Thymus (tissue), 14 donors: Measurements from ENCODE around the gene SLC25A41. TPM values are rescaled to one million over a fixed set of nuclear protein-coding genes. Genes with fewer than 3 reads are reported as not detected.

ENCODE experiments used
- DNase-seq, 9 donors: peaks; one replicate each; pipeline ENCODE4 v3.0.0-alpha.2; 2013; ENCODE audit warnings: low spot score in 9 of 9, low read depth in 6 of 9, missing footprints in 1 of 9
- H3K27ac ChIP-seq, 2 donors: one replicate each; pipeline ENCODE4 v1.5.1; 2013; ENCODE audit warnings: control low read depth in 1 of 2, low read depth in 1 of 2, low read length in 1 of 2, mild to moderate bottlenecking in 1 of 2, moderate library complexity in 1 of 2
- H3K27me3 ChIP-seq, 2 donors: one replicate each; pipeline ENCODE4 v1.5.1; 2013; ENCODE audit warnings: low read length in 1 of 2; ENCODE audit not compliant: control insufficient read depth in 2 of 2, insufficient read depth in 1 of 2
- H3K36me3 ChIP-seq, 2 donors: one replicate each; pipeline ENCODE4 v1.5.1; 2013; ENCODE audit warnings: low read length in 1 of 2, mild to moderate bottlenecking in 1 of 2, moderate library complexity in 1 of 2; ENCODE audit not compliant: control insufficient read depth in 2 of 2, insufficient read depth in 2 of 2
- H3K4me1 ChIP-seq, 2 donors: one replicate each; pipeline ENCODE4 v1.5.1; 2013; ENCODE audit warnings: low read length in 2 of 2; ENCODE audit not compliant: control insufficient read depth in 2 of 2, insufficient read depth in 2 of 2
- H3K4me3 ChIP-seq, 2 donors: one replicate each; pipeline ENCODE4 v1.5.1; 2013; ENCODE audit warnings: low read length in 2 of 2, control low read depth in 1 of 2, mild to moderate bottlenecking in 1 of 2
- H3K9me3 ChIP-seq, 2 donors: one replicate each; pipeline ENCODE4 v1.5.1; 2013; ENCODE audit warnings: low read length in 1 of 2, mild to moderate bottlenecking in 1 of 2; ENCODE audit not compliant: control insufficient read depth in 2 of 2, insufficient read depth in 1 of 2
- WGBS: extraction: QIAGEN DNeasy Blood & Tissue Kit; methylation state at CpG from one replicate; pipeline ENCODE4 v1.1.7; 2013; 5-methylcytosine and 5-hydroxymethylcytosine counted together
- long read RNA-seq, 10 donors: transcript quantifications; one replicate each; lab custom pipeline, GENCODE V29; 2026
- polyA plus RNA-seq: library from polyadenylated mRNA; stranded (reverse); fragments of 200-250 nt; gene quantifications from one replicate; pipeline ENCODE4 v1.2.3, GENCODE V29; 2013
- total RNA-seq: library from RNA; stranded (reverse); fragments of 120-200 nt; gene quantifications from one replicate; pipeline ENCODE4 v1.2.4, GENCODE V29; 2013
- donor health status: healthy.

SLC25A41 gene
- total RNA-seq (0.05 TPM), polyA plus RNA-seq (0.27 TPM)
- long read RNA-seq, donor 1, result 0 reads
- long read RNA-seq, donor 2, result 0 reads
- long read RNA-seq, donor 3, result 0 reads
- long read RNA-seq, donor 4, result 0 reads
- long read RNA-seq, donor 5, result 0 reads
- long read RNA-seq, donor 6, result 0 reads
- long read RNA-seq, donor 7, result 0 reads
- long read RNA-seq, donor 8, result 0 reads
- long read RNA-seq, donor 9, result 0 reads
- long read RNA-seq, donor 10, result 0 reads

DNA sequence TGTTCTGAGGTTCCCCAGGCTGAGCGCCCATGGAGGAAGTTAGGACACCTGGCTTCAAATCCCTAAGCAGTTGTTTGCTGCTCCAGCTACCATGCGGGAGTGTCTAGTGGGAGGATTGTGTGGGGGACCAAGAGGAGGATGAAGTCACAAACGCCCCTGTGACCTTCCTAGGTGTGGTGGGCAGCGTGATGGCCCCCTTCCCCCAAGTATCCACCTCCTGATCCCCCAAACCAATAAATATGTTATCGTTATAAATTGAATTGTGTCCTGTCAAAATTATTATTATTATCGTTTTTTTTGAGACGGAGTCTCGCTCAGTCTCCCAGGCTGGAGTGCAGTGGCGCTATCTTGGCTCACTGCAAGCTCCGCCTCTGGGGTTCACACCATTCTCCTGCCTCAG, at the start of gene SLC25A41:
Gene SLC25A41 (minus strand): TSS at position 101 of the 400 bp plus-strand sequence. CDS start 70 bp downstream, at position 31.
- no peak for DNase-seq
- 95% methylated on average over 10 of the region's 10 CpGs for WGBS
- Histone ChIP-seq H3K36me3 (no peaks in the 10 kb centered on the region), H3K27me3 (peaks cover 0 to 15% of the 10 kb centered on the region in 2 donors), H3K9me3 (peaks cover 0 to 6% of the 10 kb centered on the region in 2 donors), H3K4me3 (no peak within 1 kb of the TSS), H3K4me1 (no peaks in the 10 kb centered on the region), H3K27ac (no peak within 1 kb of the TSS)

DNA sequence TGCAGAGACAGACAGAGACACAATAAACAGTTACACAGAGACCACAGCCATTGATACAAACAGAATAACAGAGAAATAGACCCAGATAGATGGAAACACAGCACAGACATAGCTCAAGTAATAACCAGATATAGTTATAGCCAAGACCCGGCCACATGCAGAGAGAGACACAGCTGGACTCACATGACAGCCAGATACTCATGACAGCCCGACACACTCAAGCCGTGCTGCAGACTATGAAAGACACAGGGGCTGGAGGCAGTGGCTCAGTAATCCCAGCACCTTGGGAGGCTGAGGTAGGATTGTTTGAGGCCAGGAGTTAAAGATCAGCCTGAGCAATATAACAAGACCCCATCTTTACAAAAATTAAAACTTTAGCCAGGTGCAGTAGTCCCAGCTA, 49.7 kb upstream of the SLC25A41 start:
- DNase-seq, result no peak
- Histone ChIP-seq H3K9me3 (no peaks in the 10 kb centered on the region), H3K4me3 (no peak overlapping the region), H3K27me3 (no peaks in the 10 kb centered on the region), H3K36me3 (peaks cover 0 to 9% of the 10 kb centered on the region in 2 donors), H3K4me1 (peaks cover 3 to 39% of the 10 kb centered on the region in 2 donors), H3K27ac (no peak overlapping the region)
- WGBS, result 94% methylated on average over 3 of the region's 3 CpGs

DNA sequence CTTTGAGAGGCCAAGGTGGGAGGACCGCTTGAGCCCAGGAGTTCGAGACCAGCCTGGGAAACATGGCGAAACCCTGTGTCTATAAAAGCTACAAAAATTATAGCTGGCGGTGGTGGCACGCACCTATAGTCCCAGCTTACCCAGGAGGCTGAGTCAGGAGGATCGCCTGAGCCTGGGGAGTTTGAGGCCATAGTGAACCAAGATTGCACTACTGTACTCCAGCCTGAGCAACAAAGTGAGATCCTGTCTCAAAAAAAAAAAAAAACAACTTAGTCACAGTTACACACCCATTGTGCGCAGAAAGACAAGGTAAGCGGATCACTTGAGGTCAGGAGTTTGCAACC, 48.8 kb upstream of the SLC25A41 start:
- peaks cover 0 to 14% of the 10 kb centered on the region in 2 donors for H3K36me3 ChIP-seq
- no peaks in the 10 kb centered on the region for H3K27me3 ChIP-seq
- DNase-seq, result no peak
- peaks cover 3 to 39% of the 10 kb centered on the region in 2 donors for H3K4me1 ChIP-seq
- peak overlapping the region; percentile 69 to 74 for H3K27ac ChIP-seq
- 98% methylated on average over 8 of the region's 8 CpGs for WGBS
- no peak overlapping the region for H3K4me3 ChIP-seq
- H3K9me3 ChIP-seq, result no peaks in the 10 kb centered on the region

DNA sequence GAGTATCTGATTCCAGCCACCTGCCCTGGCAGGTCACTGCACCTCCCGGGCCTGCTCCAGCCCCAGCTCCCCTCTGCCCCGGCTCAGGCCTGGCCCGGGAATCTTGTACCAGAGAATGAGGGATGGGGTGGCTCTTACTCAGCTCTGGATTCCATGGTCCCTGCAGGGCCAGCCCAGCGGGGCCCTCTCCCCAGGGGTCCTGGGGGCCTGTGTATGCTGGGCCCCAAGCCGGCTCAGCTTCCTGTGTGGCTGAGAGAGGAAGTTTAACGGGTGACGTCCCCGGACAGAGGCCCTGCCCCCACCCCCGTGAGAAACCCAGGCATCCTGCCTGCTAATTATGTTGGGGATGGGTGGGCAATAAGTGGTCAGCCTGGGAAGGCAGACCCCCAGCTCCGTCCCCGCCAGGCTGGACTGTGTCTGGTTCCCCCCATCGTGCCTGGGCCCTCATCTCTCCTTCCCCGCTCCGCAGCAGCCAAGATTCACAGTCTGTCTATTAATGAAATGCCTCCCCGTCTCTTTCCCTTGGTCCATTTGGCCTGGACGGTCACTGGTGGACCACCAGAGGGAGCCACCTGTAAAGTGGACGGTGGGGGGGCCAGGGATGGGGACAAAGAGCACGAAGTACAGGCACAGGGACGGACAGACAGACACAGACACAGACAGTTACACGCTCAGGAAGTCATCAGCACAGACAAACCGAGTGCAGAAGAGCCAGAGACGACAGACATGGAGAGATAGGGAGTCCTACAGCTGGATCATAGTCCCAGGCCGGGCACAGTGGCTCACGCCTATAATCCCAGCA, 48.2 kb upstream of the SLC25A41 start, which contains the start of gene DENND1C:
Gene DENND1C (minus strand): TSS at position 247 of the 802 bp plus-strand sequence. CDS start 92 bp downstream, at position 155.
- H3K27me3 ChIP-seq, result no peaks in the 10 kb centered on the region
- H3K27ac ChIP-seq, result peak within 1 kb of the TSS; percentile 69 to 75
- peaks cover 6 to 18% of the 10 kb centered on the region in 2 donors for H3K36me3 ChIP-seq
- H3K9me3 ChIP-seq, result peaks cover 0 to 2% of the 10 kb centered on the region in 2 donors
- H3K4me1 ChIP-seq, result peaks cover 3 to 39% of the 10 kb centered on the region in 2 donors
- DNase-seq, result peak in 7 of 9 donors; percentile 43 to 85 (median 61)
- 22% methylated on average over 24 of the region's 24 CpGs for WGBS
- peak within 1 kb of the TSS; percentile 60 to 69 for H3K4me3 ChIP-seq

DNA sequence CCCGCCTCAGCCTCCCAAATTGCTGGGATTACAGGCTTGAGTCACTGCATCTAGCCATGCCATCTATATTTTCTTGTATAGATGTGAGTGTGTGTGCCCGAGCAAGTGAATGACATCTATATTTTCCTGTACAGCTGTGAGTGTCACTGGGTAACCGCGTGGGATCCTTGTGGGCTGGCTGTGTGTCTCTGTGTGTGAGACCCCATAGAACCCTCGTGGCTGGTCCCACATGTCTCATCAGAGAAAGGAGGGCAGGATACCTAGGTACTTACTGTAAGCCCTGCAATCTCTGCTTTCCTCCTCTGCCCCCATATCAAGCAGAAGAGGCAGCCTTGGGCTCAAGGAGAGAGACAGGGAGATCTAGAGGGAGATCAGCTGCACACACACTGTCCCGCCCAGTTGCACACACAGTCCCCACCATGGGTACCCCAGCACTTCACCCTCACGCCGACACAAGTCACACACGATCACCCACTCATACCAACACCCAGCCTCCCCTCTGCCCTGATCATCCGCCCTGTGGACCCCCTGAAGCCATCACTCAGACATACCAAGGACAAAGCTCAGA, 47.4 kb upstream of the SLC25A41 start:
- Histone ChIP-seq H3K4me3 (peak overlapping the region; percentile 60 to 69), H3K27me3 (peaks cover 0 to 2% of the 10 kb centered on the region in 2 donors)
- 39% methylated on average over 10 of the region's 10 CpGs for WGBS

DNA sequence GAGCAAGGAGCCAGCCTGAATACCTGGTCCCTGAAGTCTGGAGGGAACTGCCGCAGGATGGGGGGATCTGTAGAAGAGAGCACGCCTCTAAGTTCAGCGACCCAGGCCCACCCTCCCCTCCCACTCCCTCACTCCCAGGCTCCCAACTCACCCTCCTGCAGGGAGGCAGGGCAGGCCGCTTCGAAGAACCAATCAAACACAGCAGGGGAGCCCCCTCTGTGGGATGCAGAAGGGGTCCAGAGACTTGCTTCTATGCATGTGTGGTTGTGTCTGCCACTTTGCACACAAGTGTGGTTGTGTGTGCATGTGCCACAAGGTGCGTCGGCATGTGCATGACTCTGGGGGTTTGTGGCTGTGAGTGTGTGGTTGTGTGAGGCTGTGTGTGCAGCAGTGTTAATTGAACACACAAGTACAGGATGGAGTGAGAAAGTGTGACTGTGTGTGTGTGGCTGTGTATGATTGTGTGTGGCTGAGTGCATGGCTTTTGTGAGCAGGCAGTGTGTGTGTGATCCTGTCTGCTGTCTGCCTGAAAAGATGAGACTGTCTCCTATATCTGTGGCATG, 46.4 kb upstream of the SLC25A41 start:
- DNase-seq, result no peak
- Histone ChIP-seq H3K36me3 (peaks cover 24 to 36% of the 10 kb centered on the region in 2 donors), H3K27ac (no peak overlapping the region), H3K4me1 (peaks cover 3 to 39% of the 10 kb centered on the region in 2 donors), H3K27me3 (peaks cover 0 to 2% of the 10 kb centered on the region in 2 donors), H3K4me3 (no peak overlapping the region), H3K9me3 (peaks cover 0 to 6% of the 10 kb centered on the region in 2 donors)
- 94% methylated on average over 7 of the region's 7 CpGs for WGBS

More for the DNA sequence above, 47.4 kb upstream of the SLC25A41 start:
- H3K27ac ChIP-seq, result peak overlapping the region; percentile 69 to 75
- peak in 2 of 9 donors; percentile 29 to 50 for DNase-seq
- H3K36me3 ChIP-seq, result peaks cover 14 to 26% of the 10 kb centered on the region in 2 donors
- H3K9me3 ChIP-seq, result peaks cover 0 to 6% of the 10 kb centered on the region in 2 donors
- peaks cover 3 to 39% of the 10 kb centered on the region in 2 donors for H3K4me1 ChIP-seq

DNA sequence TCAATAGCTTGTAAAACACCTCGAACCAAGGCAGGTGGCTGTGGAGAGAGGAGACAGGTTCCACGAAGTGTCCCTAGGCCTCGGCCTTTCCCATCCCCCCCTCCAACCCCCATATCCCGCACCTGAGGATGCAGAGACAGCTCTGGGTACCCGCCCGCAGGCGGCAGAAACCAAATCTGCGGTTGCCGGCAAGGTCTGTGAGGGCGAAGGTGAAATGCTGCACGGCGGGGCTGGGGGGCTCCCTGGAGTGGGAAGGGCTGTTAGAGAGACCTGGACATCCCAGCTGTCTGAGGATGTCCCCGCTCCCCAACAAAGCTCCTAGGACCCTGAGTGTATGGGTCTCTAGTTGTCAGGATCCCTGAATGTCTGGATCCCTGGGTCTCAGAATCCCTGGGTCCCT, 45.3 kb upstream of the SLC25A41 start:
- 95% methylated on average over 13 of the region's 13 CpGs for WGBS
- Histone ChIP-seq H3K27me3 (peaks cover 0 to 2% of the 10 kb centered on the region in 2 donors), H3K4me3 (no peak overlapping the region), H3K9me3 (peaks cover 0 to 6% of the 10 kb centered on the region in 2 donors), H3K4me1 (peaks cover 3 to 39% of the 10 kb centered on the region in 2 donors), H3K36me3 (peaks cover 29 to 40% of the 10 kb centered on the region in 2 donors), H3K27ac (peak overlapping the region in 1 of 2 donors; percentile 47)
- DNase-seq, result no peak

DNA sequence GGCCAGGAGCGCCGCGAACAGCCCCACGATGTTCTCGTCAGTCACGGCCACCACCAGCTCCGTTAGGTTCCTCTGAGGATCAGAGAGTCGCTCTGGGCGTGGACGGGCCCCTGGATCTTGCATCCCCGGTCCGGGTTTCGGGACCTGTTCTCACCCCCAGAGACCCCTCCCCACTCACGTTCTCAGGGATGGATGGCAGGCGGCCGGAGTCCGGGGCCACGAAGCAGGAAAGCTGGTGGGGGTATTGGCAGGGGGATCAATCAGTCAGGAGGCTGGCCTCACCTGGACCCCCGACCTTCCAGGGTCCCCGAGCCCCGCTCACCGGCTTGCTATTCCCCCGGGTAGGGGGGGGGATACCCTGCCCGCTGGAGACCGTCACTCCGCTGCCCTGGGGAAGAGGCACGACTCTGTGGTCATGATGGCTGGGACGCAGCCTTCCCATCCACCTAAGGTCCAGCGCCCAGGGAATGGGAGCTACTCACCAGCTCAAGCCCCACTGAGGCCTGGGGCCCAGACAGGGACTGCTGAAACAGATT, 43.4 kb upstream of the SLC25A41 start:
- Histone ChIP-seq H3K9me3 (peaks cover 0 to 6% of the 10 kb centered on the region in 2 donors), H3K4me1 (peaks cover 2 to 32% of the 10 kb centered on the region in 2 donors), H3K27me3 (peaks cover 0 to 2% of the 10 kb centered on the region in 2 donors), H3K4me3 (no peak overlapping the region), H3K27ac (no peak overlapping the region), H3K36me3 (peaks cover 29 to 40% of the 10 kb centered on the region in 2 donors)
- DNase-seq, result no peak
- 95% methylated on average over 29 of the region's 29 CpGs for WGBS
